Measurements from ENCODE around the gene PDCD1LG2. TPM values are rescaled to one million over a fixed set of nuclear protein-coding genes. Genes with fewer than 3 reads are reported as not detected.

Gene PDCD1LG2
- total RNA-seq, 1 donor from 2014 or later: 12.8 TPM

DNA sequence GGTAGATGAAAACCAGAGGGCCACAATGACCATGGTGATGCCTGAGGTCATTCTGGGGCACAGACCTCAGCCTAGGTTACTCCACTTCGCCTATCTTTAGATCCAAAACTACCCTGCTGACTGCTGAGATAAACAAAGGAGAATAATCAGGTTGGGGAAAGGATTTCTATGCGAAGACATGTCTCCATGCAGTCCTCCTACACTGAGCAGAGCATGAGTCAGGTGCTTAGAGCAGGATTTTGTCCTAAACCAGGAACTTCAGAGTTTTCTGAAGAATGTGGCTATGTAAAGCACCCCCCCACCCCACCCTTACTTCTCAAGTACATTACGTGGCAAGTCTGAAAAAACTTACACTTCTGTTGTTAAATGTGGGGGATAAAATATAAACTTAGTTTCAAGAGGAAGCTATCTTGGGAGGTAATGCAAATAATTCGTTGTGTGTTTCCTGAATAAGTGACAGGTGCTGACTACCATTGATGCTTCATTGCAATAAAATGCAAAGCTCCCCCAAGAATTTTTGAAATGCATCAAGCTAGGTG, 19.4 kb downstream of the PDCD1LG2 start:
- no peak for DNase-seq (ENCODE audit: low spot score)

DNA sequence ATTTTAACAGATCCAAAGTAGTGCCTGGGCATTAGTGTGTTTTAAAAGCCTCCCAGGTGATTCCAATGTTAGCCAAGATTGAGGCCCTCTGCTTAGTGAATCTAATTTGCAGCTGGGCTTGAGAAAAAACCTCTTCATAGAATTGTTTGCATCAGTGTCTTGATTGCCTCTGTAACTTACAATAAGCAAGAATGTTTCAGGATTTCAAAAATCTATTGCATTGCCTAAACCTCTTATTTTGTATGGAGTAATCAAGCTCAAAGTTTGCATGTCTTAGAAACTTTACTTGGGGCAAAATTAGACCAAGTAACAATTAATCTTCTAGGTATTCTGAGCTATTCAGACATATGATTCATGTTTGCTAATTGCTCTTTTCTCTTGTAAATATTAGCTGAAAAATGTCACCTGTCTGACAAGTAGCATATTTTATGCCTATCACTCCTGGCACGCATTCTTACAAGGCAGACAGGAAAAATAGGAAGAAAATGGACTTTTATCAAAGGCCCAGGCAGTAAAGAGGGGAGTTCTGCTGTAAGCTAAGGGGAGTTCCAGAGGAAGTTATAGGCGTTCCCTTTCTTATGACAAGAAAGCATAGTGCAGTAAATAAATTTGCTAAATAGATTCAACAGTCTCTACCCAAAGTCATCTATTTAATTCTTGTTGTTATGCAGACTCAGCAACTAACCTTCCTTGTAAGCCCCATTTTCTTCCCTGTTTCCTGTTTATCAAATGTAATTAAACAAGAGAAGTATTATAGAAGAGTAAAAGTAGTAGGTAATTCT, 21.0 kb downstream of the PDCD1LG2 start:
- no peak for DNase-seq (ENCODE audit: low spot score)

DNA sequence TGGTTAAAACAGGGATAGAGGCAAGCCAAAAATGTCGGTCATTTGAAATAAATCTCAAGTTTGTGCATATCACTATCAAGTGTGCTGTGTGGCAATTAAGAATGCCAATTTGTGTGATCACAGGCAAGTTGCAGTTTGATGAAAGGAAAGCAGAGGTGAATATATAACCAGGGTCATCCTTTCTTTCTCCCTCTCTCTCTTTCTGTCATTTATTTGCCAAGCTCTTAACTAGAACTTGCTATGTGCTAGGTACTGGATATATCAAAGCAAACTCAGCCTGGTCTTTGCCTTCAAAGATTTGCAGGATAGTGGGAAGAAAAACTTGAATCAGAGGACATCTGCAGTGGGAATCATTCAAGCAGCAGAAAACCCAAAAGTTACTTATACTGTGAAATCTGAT, 22.0 kb downstream of the PDCD1LG2 start:
- DNase-seq (ENCODE audit: low spot score): no peak

DNA sequence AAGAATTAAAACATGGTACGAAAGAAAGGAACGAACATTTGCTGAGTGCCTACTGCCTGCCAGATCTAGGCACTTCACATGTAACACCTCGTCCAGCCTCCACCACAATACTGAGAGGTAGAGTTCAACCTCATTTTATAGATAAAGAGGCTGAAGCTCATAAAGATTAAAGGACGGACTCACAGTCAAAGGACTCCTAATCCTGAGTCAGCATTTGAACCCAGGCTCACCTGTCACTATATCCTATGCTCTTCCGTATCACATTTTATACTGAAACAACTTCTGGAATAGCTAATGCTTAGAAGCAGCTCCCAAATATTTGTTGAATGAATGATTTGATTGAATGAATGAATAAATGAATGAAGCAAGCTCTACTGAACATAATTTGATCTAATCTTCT, 22.5 kb downstream of the PDCD1LG2 start:
- DNase-seq (ENCODE audit: low spot score): no peak

DNA sequence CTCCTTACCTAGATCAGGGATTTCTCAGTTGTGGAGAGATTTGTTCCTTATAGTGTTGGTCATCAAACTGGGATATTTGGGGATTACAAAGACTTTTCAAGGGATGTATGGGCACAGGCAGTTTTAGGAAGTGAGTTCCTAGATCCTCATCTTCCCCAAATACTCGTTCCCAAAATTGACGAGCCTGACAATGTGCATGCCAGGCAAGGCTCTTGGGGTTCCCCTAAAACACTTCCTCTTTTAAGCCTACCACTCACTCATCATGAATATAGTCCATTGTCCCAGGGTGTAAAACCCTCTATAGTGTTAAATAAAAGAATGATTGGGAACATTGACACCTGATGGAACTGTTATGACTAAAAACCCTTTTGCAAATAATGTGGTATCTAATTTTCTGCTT, 26.4 kb downstream of the PDCD1LG2 start:
- no peak for DNase-seq (ENCODE audit: low spot score)

DNA sequence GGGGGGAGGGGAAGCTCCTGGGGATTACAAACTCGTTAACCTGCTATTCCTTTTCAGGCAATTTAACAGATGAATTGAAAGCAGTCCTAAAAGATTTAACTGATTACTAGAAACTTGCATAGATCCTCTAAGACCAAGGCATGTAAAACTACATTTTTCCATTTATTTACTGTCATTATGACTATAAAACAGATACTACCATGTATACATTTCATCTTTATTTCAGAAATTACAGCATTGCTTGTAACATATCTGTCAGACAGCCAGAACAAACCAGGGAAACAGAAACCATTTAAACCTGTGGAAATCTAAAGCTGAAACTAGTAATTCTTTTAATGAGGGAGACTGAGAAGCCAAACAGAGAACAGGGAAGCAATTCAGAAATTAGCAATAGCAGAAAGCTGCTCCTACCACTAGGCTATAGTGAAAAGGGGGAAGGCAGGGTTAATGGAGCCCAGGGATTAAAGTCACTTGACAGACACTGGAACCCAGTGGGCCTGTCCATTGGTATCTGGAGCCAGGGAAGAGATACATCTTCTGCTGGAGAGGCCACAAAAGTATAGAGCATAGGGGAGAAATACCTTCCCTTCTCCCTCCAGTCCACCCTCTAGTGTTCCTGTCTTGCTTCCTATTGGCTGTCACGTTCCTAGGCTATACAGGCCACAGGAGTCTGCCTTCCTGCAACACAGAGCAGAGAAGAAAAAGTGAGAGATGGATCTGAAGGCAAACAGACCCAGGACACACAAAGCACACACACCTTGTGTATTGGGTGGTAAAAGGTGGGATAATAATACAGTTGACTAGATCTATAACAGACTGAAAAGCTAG, 33.8 kb downstream of the PDCD1LG2 start:
- DNase-seq (ENCODE audit: low spot score): no peak

DNA sequence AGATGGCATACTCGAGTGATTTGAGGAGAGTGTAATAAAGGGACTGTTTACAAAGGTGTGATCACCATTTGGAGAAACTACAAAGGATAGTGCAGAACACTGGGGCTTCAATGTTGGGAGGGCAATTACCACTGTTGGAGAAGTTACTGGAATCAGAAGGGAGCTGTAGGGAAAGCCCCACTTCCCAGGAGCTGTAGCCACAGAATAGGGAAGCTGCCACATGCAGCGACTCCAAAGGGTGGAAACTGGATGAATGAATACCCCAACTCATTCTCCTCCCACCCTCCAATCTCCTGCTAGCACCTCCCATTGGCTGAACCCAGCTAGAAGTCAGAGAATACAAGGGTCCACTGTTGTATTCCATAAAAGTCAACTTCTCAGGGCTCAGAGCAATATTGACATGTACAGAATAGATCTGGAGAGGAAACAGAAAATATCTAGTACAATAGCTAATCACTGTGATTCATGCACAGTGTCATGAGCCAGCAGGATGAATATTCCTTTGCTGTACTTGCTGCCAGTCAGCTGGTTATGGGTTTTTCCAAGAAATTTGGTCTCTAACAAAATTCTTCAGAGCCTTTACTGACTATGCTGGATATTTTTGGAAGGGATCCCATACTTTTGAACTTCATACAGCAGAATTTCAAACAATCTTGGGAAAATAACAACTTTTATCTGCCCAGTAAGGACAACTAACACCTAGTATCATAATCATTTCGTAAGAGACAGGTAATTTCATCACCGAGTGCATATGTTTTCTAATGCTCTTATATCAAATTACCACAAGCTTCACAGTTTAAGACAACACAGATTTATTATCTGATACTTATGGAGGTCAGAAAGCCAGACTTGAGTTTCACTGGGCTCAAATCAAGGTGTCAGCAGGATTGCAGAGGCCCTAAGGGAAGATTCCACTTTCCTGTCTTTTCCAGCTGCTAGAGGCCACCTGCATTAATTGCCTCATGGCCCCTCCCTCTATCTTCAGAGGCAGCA, 39.6 kb downstream of the PDCD1LG2 start:
- DNase-seq (ENCODE audit: low spot score): no peak

DNA sequence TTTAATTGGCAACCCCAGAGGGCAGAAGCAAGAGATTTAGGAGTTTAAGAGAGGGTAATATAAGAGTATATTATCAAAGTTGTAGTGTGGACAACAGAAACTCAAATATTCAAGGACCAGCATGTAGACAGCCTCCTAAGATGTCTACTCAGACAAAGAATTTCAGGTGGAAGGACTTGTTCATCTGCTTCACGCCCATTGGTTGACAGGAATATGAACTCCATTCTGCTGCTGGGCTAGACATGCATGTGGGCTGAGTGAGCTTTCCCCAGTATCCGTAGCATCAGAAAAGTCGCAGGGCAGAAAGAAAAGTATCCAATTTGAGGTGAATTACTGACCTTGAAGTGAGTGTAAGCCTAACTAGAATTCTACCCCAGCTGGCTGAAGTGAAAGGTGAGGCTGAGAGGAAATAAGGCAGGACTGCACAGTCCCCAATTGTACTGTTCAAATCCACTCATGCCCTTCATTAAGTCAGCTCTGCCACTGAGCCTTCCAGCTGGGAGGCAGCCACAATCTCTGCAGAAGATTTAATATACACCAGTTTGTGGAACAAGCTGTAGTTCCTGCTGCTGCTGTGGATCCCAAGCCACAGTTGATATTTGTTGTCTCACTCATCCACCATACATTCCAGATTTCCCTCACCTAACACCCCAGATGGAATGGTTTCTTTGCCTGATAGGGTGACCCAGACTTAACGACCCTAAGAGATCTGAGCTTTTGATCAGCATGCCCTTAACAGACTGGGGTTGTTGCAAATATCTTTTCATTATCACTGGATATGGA, 41.2 kb downstream of the PDCD1LG2 start:
- DNase-seq (ENCODE audit: low spot score): no peak

DNA sequence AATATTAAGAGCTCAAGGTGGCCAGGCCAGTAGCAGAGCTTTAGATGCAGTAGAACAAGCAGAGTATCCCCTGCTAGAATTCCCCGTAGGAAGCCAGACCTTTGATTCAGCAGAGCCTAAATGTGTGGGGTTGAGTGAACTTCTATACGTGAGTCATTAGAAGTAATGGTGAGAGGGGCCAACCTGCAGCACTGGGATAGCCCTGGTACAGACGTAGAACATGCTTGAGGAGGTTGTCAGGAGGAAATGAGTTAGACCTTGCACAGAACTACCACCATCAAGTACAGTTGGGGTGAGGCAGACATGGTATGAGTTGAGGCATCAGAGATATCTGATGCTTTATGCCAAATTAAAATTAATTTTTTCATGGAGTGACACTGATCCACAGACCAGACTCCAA, 42.0 kb downstream of the PDCD1LG2 start:
- no peak for DNase-seq (ENCODE audit: low spot score)

DNA sequence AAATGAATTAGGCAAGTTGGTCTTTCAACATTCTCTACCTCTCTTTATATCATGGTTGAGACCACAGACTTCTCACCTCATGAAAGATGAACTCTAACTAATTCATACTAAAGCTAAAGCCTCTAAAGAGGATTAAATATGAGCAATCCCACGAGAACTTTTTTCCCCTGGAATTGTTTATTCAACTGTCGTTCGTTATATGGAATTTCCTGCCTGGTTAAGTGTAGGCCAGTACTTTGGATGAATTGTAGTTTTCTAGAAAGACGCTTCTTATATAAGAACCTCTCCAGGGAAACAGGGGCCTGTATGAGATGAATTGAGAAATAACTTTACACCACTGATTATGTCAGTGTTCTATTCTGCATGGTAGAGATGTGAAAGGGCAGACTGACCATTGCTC, 42.9 kb downstream of the PDCD1LG2 start:
- no peak for DNase-seq (ENCODE audit: low spot score)

DNA sequence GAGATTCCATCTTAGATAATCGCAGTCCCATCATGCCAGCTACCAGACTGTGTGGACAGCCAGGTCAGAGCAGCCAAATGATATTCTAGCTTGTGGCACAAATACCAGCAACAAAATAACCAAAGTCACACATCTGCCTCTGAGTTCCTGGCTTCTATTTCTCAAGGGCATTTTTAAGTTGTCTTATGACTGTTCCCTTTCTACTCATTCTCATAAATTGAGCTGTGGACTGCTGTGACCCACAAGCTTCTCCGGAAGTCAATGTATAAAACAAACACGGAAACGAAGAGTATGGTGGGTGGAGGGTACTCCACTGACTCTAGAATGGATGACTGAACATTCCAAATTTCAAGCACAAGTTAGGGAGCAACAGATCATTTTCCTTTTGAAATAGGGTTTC, 43.9 kb downstream of the PDCD1LG2 start:
- no peak for DNase-seq (ENCODE audit: low spot score)

DNA sequence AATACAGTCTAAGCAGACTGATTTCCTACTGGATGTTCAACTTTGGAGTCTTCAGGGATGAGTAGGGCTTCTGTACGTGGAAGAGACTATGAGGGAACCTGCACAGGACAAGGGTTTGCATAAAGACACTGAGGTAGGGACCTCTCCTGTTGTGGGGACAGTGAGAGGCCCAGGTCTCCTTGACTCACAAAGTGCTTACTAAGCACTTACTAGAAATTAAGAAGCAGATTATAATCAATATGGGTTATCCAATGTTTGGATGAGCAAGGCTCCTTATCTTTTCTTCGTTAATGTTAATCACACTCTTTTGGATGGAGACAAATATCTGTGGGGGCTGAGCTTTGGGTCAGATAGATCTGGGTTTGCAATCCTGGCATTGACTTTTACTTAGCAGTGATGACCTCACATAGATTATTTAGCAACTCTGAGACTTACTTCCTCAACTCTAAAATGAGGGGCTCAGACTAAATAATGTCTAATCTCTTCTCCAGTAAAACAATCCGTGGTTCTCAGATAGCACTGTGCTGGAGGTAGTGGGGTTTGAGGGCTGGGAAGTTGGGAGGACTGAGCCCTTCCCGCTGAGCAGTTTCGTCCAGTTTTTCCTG, 45.9 kb downstream of the PDCD1LG2 start:
- DNase-seq (ENCODE audit: low spot score): no peak

DNA sequence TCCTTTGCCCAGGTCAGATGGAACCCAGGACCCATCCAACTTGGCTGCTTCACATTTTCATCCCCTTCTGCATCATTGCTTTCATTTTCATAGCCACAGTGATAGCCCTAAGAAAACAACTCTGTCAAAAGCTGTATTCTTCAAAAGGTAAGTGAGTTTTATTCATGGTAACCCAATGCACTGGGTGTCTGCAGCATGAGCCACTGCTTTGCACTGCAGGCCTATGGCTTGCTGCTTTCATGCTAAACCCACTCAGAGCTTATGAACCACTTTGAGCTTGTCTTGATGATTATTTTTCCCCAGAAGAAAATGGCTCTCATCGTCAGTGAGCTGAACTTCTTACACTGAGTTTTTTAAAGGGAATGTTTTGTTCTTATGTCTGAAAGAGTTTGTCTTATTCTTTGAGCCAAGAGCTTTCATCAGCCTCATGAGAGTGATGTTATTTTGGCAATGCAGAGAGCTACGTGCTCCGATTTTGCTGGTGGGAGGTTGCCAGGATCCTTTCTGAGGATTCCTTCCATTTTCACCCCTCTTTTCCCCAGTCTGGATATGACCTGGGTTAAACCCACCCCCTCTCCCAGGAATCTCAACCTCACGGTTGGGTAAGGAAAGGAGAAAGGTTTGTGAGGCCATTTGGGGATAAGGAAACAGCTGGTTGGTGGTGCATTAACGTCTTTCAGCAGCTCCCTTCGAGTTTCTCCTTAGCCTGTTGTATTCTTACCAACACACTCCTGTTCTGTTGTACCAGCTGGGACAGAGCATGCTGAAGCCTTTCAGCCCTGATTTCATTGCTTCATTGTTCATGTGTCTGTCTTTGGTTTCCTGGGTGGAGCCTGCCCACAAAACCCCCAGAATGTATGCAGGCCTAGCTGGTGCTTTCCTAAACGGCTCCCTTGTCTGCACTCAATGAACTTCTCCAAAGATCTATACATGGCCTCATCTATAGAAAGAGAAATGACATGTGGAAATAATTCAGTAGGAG, 47.6 kb downstream of the PDCD1LG2 start:
- DNase-seq (ENCODE audit: low spot score): no peak

DNA sequence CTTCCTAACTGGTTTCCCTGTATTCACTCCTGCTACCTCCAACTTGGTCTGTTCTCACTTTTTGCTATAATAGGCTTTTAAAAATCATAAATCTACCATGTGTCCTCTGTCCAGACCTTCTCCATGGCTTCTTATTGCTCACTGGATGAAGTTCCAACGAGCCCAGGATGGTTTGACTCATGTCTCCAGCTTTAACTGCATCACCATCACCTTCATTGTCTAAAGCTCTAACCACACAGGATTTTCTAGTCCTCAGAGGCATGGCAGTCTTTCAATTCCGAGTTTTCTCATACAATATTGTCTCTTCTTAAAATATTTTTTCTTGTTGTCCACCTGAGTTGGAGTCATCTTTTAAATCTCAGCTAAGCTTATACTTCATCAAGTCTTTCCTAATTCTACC, 49.3 kb downstream of the PDCD1LG2 start:
- DNase-seq (ENCODE audit: low spot score): no peak

DNA sequence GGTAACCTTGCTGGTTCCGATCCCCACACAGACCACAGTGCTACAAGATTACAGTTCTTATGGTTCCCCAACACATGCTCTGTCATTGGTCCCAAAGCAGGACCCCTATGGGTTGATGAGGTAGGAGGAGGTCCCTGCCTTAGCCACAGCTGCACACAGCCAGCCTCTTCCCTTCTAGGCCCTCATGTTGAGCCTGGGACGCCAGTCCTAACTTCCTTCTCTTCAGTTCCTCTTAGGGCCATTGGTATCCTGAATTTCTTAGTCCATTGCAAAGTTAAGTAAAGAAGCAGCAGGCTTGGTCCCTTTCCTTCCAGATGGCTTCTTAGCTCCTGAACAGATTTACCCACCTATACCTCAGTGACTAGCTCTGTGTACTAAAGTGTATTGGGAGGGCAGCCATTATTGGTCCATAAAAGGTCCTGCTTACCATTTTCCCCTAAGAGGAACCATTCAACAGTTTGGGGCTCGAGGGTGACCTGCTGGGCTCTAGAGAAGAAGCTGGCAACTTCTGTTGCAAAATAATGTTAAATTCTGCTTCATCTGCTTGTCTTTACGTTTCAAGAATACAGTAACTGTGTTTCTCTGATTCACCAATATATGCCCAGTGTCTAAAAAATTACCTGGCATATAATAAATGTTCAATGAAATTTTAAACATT, 50.2 kb downstream of the PDCD1LG2 start:
- no peak for DNase-seq (ENCODE audit: low spot score)

DNA sequence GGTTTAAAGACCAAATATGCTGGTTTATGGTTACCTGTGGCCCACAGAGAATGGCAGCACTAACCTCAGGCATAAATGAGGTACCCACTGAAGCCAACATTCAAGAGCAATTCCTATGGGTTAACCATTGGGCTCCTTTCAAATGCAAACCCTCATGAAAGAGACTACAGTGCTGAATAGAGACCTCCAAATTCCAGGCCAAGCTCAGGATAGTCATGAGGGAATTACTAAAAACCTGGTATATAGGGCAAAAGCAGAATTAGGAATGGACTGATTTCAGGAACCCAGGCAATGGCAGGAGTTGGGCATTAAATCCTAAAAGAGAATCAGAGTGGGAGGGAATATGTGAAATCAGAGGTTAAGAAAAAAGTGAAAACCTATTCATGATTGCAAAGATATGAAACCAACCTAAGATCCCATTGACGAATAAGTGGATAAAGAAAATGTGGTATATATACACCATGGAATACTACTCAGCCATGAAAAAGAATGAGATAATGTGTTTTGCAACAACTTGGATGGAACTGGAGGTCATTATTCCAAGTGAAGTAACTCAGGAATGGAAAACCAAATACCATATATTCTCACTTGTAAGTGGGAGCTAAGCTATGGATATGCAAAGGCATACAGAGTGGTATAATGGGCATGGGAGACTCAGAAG, 51.6 kb downstream of the PDCD1LG2 start:
- no peak for DNase-seq (ENCODE audit: low spot score)

DNA sequence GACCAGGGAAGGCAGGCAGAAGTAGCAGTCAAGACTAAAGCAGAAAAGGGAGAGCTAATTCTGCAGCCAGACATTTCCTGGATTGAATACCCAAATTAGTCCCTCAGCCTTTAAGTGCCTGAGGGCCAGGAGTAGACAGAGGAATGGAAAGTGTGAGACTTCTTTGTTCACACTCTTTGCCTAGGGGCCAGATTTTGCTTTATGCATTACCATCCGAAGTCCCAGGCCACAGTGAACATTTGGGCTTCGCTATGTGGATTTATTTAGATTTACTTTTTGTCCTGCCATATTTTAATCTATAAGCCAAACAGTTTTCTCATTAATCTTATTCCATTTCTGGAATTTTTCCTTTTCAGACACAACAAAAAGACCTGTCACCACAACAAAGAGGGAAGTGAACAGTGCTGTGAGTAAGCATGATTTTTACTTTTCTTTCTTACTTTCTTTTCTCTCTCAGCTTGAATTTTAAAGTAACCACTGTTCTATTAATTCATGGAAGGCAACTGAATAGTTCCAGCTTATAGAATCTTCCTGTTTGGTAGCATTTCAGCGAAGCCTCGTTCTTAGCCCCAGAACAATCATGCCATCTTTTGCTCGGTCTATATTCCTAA, 52.6 kb downstream of the PDCD1LG2 start:
- DNase-seq (ENCODE audit: low spot score): no peak

DNA sequence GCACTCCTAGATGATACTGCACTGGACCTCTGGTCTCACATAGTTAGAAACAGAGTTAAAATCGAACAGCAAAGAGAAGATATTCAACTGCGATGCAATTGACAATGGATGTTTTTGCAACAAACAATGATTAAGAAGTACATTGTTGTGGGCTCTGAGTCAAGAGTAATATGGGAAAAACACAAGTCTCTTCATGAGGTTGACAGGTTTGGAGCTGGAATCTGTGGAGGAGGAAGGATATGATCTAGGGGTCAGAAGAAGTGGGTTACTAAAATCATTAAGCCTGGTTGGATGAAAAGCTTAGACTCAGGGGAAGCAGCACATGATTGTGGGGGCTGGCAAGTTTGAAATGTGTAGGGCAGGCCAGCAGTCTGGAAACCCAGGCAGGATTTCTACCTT, 53.1 kb downstream of the PDCD1LG2 start:
- no peak for DNase-seq (ENCODE audit: low spot score)
